Effector CD8-positive, alpha-beta T cell (primary cell): Measurements from ENCODE around the gene RNASE8.

ENCODE experiments used
- DNase-seq: peaks from one replicate; lab custom pipeline; 2025; lab: John Stamatoyannopoulos, UW

RNASE8 gene

GRCh38 chr14:21072781-21073339 lies 15.2 kb downstream of the RNASE8 start:
- no peak for DNase-seq

- DNase-seq: no peak
Observed at GRCh38 chr14:21073921-21074320, 16.3 kb downstream of the RNASE8 start.

- no peak for DNase-seq
Observed at GRCh38 chr14:21074398-21075272, 17.0 kb downstream of the RNASE8 start.

DNA sequence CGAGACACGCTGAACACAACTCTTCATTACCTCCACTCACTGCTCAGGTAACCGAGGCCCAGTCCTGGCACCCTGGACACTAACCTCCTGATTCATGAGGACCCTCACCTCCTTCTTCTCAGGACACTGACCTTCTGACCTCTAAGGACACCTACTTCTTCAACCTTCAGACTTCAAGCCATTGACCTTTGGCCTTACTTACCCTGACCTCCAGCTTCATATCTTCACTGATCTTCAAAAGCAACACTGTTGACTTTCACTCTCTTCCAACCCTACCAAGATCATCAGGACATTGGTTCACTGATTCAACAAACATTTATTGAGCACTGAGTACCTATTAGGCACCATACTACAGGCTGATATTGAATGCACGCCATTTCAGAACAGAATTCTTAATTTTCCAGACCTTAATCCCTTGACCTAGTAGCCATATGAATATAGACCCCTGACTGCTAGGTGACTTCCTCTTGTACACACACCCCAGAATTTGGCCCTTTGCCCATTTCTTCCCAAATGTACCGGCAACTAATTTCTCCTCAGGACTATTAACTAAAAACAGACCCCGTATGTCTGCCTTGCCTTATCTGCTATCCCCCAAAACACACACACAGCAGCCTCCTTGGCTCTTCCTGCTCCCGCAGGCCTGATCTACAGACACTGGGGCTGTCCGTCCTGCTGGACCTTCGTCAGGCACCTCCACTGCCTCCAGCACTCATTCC lies 18.3 kb downstream of the RNASE8 start:
- no peak for DNase-seq

DNA sequence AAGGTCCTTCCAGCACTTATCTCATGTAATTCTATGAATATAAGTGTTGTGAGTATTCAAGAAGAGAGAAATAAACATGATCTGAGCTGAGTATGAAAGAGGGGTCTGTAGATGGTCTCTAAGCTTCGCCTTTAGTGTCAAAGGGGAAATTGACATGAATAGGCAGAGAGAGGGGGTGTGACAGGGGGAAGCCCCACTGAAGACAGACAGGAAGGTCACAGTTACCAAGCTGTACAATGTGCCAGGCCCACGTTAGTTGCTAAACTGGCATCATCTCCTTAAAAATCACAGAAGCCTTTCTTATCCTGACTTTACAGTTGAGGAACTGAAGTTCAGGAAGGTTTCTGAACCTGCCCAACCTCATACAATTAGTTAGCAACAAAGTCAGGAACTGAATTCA lies 20.1 kb downstream of the RNASE8 start:
- DNase-seq: no peak

- no peak for DNase-seq
Observed at GRCh38 chr14:21078287-21078686, 20.7 kb downstream of the RNASE8 start.

DNA sequence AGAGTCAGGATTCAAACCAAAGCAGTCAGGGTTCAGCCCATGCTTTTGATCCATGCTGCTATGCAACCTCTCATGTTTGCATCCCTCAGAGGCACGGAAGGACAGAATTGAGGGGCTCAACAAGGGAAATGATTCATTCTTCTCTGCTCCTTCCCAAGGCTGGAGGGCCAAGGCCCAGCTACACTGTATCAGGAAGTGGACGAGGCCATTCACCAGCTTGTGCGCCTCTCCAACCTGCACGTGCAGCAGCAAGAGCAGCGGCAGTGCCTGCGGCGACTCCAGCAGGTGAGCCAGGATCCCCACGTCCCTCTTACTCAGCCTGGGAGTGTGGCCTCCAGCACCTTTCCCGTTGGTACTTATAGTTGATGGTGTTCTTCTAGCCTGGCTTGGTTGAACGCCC lies 21.1 kb downstream of the RNASE8 start:
- no peak for DNase-seq

- DNase-seq: no peak
Observed at GRCh38 chr14:21081521-21082142, 24.0 kb downstream of the RNASE8 start.

DNA sequence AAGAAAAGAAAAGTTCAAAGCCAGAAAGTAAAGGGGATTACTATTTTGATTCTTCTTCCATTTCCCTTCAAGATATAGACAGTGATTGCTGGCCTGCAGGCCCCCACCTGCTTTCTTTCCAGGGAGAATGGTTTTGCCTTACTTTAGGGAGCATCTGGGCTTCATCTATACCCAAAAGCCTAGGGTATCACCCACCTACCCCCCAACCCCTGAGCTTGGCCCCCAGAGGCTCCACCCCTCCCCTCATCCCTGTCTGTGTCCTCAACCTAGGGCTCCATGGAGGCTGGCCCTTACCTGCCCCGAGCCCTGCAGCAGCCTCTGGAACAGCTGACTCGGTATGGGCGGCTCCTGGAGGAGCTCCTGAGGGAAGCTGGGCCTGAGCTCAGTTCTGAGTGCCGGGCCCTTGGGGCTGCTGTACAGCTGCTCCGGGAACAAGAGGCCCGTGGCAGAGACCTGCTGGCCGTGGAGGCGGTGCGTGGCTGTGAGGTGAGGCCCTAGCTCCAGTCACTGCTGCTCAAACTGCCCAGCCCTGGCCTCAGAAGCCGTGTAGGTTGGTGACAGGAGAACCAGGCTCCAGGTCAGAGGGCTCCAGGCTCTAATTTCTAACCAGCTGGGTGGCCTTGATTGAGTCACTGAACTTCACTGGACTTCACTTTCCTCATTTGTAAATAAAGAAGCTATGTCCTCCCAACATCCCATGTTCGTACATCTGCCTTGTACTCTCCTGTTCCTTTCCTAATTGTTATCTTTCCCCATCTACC lies 26.1 kb downstream of the RNASE8 start:
- DNase-seq: no peak

GRCh38 chr14:21084396-21084795 lies 26.8 kb downstream of the RNASE8 start:
- no peak for DNase-seq

- DNase-seq: no peak
Observed at GRCh38 chr14:21084998-21085853, 27.6 kb downstream of the RNASE8 start.

GRCh38 chr14:21086908-21087293 lies 29.3 kb downstream of the RNASE8 start:
- no peak for DNase-seq

DNA sequence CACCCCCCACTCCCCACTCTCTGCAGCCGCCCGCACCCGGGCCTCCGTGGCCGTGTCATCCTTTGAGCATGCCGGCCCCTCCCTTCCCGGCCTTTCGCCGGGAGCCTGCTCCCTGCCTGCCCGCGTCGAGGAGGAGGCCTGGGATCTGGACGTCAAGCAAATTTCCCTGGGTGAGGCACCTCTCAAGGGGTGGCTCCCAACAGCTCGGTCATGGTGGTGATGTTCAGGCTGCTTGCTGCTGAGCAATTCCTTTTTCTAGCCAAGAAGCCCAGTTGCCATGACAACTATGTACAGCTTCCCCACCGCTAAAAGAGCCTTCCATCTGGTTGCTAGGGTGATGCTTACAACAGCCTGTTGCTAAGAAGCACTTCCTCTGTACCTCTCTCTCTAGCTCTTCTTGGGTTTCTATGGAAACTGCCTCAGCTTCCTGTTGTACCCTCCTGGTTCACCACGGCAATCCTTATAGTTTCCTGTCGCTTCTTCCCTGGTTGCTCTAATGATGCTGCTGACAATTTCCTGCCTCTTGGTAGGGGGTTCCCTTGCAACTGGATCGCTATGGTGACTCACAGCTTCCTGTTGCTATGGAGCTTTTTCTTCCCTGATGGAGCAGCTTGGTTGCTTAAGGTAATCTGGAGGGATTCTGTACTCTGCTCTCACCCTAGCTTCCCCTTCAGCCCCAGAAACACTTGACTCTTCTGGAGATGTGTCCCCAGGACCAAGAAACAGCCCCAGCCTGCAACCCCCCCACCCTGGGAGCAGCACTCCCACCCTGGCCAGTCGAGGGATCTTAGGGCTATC lies 29.9 kb downstream of the RNASE8 start:
- peak; percentile 56 for DNase-seq

DNA sequence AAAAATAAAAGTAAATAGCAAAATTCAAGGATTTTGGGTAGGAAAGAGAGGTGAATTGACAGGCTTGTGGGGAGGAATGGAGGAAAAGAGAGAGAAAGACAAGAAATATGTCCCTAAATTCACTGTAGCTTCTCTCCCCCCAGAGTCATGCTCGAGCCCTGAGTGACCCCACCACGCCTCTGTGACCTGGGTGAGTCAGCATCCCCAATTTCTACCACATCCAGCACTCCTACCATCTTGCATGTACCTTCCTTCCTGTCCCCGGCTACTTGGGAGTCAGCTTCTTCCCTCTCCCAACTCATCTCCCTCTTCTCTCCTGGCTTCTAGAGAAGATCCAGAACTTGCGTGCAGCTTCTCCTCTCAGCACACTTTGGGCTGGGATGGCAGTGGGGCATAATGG lies 31.1 kb downstream of the RNASE8 start:
- no peak for DNase-seq

DNA sequence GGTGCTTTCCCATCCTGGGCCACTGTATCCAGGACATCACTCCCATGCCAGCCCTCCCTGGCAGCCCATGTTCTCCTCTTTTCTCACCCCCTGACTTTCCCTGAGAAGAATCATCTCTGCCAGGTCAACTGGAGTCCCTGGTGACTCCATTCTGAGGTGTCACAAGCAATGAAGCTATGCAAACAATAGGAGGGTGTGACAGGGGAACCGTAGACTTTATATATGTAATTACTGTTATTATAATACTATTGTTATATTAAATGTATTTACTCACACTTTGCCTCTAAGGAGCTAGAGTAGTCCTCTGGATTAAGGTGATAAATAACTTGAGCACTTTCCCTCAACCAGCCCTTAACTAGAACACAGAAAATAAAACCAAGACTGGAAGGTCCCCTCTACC lies 31.6 kb downstream of the RNASE8 start:
- no peak for DNase-seq

DNA sequence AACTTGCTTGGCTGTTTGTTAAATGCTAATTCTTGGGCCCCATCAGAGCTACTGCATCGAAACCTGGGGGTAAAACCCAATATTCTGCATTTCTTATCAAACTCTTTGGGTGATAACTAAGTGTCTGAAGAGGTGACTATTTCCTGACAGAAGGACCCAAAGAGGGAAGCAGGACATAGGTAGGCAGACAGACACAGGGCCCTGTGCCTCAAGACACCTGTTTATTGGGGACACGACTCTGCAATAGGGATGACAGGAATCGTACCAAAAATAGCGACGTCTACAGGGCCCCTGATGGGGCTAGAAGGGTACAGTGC lies 32.2 kb downstream of the RNASE8 start:
- DNase-seq: no peak

DNA sequence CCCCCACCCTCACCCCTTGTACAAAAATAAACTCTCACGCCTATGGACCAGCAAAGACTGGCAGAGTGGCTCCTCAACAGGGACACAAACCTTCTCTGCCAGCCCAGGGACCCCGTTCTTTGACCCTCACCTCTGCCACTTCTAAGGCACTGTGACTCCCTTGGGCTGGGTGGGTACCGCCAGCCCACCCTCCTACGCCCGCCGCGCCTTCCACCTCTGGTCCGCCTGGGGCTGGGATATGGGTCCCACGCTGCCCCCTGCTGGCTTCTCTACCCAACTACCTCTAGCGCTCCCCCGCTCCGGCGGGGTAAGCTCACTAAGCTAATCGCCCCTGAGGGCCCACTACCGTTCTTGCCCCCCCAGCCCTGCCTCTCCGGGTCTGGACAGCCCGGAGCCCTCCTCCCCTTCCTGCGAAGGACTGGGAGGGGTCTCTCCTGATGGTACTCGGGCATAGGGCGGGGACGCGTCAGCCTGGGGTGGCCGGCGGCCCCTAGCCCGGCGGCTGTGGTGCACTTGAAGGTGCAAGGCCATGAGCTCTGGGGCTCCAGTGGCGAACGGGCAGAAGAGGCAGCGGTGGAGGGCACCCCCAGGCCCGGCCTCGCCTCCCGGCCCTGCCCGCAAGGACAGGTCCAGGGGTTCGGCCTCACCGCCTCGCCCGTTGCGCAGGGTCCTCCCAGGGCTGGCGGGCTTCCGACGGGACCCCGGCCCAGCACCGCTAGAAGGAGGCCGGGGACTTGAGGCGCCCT lies 32.7 kb downstream of the RNASE8 start:
- no peak for DNase-seq

GRCh38 chr14:21090940-21091663 lies 33.5 kb downstream of the RNASE8 start:
- DNase-seq: no peak

DNA sequence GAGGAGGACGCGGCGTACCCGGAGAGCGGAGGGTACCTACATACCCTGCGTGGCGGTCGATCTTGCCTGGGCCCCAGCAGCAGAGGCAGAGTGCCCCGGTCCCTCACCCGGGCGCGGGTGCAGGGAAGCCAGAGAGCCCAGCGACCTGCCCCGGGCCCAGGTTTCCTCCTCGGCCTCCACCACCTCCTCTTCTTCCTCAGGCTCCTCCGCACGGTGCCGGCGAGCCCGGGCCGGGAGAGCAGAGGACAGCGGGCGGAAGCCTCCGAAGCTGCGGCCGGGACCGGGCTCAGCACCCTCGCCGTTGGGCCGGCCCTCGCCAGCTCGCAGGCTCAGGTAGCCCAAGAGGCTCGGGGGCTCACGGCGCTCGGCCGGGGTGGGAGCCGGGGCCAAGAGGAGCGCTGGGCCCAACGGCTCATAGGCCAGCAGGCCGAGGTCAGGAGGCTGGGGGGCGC lies 34.2 kb downstream of the RNASE8 start:
- no peak for DNase-seq
